Amniotic epithelial cell (primary cell): Measurements from ENCODE around the gene MAGI3.
"Not testable (repeated sequence)": the region's sequence is repeated elsewhere in the genome, so short reads cannot be mapped to it uniquely, and the experiment has no call there.

Experiments used
- DNase-seq: peaks from one replicate; pipeline ENCODE4 v3.0.0-alpha.2; 2010; ENCODE audit warnings: low read depth

The MAGI3 gene

DNA sequence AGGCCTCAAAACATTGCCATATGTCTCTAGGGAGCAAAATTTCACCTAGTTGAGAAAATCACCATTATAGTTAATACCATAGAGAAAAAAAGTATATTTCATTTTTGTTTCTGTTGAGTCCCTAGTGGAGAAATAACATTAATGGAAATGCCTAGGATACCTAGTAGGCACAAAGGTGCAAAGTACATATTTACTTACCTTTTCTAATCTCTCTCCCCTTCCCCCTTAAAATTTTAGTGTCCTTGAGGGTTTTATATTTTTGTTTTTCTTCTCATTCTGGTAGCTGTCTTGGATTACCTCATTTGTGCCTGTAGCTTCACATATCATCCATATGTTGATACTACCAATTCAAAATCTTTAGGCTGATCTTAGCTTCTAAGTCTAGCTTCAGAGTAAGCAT is 127.0 kb downstream of the MAGI3 start:
- DNase-seq, result no peak

DNA sequence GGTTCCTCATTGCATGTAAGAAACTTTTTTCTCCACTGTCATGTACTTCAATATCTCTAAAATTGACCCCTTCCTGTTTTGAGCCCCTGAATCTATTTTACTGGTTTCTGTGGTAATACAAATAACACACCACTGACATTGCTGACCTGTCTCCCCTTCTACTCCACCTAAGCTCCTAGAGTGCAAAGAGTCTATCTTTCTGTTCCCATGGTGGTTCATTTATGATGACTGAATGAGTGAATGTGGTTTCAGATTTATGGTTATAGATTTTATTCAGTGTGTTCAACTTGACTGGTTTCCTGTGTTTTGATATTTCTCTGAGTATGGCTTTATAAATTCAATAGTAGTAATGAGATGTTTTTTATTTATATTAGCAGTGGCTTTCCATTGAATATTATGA is 127.7 kb downstream of the MAGI3 start:
- DNase-seq, result no peak

DNA sequence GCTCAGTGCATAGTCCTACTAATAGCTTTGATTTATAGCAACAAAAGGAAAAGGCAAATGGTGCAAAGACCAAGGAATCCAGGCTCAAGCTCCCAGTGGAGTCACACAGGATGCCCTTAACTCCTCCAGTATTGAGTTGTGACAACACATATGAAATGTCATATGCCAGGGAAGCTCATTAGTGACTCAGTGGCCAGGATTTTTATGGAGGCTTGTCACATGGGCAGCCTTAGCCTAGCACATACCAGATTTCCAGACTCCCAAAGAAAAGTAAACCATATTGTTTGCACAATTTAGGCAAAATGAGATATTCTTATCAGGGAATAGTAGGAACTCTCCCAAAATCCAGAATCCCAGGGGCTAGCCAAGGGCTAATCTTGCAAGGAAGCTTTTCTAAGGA is 129.2 kb downstream of the MAGI3 start:
- no peak for DNase-seq

DNA sequence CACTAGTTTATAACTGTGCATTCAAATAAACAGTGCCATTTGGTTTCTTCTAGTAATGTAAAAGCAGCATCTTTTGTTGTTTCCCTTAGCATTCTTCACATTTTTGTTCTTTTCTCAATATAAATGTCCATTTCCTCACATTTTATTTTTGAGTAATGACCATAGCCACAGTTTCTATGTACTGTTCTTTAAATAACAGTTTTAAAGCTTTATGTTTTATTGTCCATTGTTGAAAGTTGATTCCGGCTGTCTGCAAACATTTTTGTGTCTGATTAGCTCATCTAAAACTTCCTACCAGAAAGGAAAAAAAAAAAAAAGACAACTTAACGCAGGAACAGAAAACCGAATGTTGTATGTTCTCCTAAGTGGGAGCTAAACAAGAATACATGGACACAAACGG is 139.7 kb downstream of the MAGI3 start:
- no peak for DNase-seq

DNA sequence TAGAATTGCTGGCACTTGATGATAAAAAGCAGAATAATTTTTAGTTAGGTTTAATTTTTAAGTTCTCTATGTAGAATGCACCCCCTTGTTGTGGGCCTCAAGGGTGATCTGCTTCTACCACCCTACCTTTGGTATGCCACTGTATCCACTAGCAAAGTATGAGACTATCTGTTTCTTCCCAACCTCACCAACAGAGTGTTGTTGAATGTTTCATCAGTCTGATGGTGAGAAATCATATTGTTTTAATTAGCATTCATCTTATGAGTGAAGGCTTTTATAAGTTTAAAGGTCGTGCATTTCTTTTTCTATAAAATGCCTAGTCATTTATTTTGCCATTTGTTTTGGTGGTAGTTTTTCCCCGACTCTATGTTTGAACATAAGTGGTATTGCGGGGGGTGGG is 141.0 kb downstream of the MAGI3 start:
- DNase-seq, result no peak

DNA sequence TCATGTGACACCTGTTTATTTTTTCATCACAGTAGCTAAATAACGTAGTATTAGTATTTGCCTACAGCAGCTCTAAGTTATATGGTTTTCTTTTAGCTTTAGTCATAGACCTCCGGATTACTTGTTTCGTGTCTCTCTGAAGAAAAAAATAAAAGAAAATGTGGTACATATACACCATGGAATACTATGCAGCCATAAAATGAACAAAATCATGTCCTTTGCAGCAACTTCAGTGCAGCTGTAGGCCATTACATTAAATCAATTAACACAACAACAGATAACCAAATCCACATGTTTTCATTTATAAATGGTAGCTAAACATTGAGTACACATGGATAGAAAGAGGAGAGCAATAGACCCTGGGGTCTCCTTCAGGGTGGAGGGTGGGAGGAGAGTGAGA is 142.7 kb downstream of the MAGI3 start:
- DNase-seq, result no peak

DNA sequence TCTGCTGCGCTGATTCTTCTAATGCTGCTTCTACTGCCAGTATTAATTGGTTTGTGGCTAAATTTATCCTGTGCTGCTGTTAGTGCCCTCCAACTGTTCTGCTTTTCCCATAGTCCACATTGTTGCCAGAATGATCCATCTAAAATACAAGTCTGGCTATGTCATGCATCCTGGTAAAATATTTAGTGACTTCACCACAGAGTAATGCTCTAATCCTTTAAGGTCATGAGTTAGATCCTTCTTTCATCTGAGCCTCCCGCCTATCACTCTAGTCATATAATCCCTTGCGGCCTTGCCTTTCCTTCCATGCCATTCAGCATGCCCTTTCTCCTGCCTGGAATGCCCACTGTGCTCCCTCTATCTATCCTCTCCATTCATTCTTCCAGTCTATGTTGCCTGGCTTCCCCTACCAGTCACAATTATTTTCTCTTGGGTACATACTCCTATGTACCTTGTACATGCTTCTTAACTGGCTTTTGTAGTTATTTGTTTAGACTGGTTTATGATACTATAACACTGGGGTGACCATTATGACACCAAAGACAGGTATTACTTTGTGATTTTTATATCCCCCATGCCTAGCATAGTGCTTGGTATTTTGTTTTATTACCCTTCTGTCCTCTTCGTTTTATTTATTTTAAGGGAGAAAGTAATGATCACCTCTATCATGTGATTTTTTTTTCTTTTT is 144.0 kb downstream of the MAGI3 start:
- peak; percentile 95 for DNase-seq

DNA sequence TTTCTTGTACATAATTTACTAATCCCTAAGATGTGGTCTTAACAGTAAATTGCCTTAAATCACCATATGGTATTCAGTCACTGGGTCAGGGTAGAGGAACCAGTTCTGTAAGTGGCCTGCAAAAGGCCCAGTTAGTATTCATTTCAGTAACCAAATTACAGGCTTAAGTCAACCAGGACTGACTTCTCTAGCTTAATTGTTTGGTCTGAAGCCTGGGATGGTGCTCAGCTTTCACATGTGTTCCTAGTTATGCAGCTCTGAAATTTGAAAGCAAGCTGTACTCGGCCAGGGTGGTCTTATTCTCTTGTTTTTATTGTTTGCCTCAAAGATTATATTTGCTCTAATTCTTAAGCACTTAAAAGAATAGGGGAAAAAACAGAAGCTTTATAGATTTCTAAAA is 144.6 kb downstream of the MAGI3 start:
- DNase-seq, result no peak

DNA sequence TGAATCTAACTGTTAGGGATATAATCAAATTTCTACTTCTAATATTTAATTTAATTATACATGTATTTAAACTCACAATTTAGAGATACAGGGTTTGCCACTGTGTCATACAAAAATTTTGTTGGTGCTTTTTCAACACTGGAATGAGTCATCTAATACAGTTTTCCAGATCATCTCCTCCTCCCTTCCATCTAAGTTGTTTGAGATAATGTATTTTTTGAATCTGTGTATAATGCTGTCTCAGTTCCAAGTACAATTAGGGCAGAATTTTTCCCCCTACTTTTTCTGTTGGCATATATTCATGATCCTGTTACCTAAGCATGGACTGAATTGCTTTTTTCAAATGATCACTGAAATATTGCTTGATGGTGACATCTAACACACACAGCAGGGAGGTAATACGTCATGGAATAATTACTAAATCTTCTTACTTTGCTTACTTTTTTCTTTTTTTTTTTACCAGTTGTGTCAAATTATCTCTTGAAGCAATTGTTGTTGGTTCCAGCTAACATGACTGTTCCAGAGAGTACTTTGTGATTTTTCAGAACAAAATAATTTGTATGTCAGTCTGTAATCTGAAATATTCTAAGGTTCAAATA is 146.0 kb downstream of the MAGI3 start:
- DNase-seq, result peak; percentile 66

DNA sequence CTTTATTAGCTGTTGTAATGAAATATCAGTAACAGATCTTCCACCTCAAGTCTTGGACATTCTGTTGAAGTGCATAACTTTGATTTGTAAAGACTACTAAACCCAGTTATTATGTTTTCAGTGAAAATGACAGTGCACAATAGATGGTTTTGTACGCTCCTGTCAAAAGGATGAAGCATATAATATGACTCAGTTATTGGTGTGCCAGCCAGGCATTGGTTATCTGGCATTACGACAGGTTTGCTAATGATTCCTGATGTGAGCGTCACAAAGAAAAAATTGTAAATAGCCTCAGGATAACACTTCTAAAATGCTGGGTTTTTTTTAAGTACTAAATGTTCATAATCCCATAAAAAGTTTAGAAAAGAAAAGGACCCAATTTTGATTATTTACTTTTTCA is 147.9 kb downstream of the MAGI3 start:
- no peak for DNase-seq

DNA sequence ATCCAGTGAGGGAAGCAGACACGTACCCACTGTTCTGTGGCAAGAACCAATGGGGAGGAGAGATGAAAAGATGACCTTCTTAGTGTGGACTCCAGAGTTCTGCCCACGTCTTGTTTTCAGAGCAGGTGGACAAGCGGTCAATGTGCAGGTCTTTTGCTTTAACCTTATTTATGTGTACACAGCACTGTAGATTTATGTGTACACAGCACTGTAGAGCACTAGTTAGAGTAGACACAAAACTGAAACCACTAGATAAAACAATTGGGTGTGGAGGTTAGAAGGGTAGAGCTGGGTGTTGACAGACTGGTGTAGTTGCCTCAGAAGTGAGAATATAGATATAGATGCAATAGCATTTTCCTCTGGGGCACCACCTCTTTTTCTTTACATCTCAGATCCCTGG is 150.0 kb downstream of the MAGI3 start:
- no peak for DNase-seq

DNA sequence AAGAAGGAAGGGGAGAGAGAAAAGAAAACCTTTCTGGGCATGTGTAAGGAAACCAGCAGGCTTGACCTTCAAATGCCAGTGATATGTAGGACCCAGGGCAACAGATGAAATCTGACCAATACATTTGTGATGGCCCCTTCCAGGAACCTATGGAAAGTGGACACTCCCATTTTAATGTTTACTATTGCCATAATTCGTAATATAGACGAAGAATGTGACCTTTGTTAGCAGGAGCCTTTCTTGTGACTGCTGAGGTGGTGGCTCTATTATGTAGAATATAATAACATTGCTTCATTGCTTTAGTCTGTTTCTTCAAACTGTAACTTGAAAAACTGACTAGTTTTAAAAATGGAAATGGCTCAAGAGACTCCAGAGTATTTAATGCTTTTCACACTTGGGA is 150.8 kb downstream of the MAGI3 start:
- no peak for DNase-seq

DNA sequence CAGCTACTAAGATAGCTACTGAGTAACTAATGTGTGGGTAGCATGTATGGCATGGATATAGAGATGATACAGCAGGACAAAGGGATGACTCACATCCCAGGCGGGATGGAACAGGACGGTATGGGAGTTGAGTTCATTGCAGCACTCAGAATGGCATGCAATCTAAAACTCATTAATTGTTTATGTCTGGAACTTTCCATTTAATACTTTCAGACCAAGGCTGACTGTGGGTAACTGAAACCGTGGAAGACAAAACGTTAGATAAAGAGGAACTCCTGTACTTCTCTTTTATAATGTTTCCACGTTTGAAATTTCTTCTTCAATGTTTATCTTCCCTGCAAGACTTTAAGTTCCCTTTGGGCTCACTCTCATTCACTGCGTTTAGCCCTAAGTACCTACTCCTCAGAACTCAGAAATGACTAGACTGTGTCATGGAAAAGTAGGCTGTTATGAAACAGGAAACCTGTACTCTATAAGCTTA is 151.9 kb downstream of the MAGI3 start:
- DNase-seq, result peak; percentile 96

DNA sequence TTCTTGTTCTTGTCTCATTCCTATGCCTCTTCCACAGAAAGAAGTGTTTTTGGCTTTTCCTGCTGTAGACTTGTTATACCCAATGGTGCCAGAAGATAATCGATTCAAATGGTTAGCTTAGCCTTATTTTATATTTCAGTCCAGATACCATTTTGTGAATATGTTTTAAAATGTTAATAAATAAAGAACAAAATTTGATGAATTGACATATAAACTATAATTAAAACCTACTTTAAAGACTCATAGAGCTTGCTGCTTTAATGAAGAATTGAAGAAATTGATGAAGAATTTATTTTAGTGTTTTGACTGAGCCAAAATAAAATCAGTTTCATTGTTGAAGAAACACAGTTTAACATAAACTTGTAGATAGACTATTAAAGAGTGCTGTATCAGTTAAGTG is 152.8 kb downstream of the MAGI3 start:
- DNase-seq, result no peak

DNA sequence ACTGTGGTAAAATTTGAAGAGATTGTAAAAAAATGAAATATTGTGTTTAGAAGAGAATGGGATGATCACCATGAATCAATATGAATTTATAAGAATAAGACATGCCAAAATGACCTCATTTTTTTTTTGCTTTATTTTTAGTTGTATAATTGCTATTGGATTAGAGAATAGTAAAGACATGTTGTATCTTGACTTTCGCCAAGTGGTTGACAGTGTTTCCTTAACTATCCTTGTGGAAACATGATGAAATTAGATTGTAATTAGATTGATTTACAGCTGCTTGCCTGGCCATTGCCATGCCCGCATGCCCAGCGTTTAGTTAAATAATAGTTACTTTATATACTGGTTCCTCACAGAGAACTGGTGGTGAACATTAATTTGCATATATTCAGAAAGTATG is 154.9 kb downstream of the MAGI3 start:
- no peak for DNase-seq

DNA sequence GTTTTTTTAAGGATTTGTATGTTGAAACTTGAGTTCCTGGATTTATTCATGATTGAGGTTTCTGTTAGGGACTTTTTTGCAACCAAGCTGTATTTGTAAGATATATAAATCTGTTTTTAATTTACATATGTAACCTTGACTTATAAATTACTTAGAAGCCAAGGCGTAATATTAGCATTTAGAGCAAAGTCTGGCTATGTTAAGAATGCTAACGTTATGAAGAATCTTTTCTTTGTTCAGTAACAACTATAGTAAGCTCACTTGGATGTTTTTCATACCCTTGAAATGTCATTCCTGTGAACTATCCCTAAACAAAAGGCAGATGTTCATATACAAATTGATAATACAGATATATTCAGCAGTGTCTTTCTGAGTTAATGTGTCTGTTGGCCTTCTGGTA is 155.3 kb downstream of the MAGI3 start:
- DNase-seq, result no peak

DNA sequence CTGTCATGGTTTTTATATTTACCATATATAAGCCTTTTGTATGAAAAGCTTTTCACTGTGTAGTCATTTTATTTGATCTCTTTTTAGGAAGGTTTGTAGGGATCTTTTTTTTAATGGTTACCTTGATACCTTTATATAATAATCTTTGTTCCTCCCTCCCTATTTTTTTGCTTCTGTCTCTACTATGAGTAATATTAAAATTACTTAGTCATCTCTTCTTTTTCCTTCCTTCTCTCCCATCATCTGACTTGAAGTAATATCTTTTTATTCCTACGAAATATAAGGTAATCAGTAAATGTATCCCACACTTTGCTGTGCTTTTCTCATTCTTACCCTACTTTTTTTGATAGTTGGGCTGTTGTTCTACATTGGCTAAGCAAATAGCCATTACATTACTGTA is 161.4 kb downstream of the MAGI3 start:
- no peak for DNase-seq

DNA sequence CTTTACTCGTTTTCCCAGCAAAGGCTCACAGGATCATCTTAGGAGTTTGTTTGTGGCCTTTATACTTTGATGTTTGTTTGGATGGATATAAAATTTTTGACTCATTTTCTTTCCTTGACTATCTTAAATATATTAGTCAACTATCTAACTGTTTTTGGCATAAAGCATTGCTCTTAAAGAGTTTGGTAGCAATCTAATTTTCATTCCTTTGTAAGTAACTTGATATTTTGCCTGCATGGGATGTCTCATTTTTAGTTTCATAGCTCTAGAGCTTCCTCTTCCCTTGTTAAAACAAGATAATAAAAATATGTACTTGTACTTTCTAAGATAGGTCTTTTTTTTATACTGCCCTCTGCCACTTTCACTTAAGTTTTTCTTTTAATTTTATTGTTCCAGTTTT is 161.9 kb downstream of the MAGI3 start:
- no peak for DNase-seq

DNA sequence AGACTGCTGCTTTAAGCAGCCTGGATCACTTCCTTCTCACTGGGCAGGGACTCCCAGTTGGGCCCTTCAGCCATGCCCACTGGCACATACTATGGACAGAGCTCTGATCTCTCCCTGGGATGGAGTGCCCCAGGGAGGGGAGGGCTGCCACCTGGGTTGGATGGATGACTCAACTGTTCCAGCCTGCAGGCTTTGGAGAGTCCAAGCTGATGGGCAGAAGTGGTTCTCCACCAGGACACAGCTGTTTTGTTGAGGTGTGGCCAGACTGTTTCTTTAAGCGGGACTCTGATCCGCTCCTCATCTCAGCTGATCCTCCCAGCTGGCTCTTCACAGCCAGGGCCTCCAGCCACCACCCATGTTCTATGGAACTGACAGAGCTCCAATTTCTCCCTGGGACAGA is 166.9 kb downstream of the MAGI3 start:
- no peak for DNase-seq

DNA sequence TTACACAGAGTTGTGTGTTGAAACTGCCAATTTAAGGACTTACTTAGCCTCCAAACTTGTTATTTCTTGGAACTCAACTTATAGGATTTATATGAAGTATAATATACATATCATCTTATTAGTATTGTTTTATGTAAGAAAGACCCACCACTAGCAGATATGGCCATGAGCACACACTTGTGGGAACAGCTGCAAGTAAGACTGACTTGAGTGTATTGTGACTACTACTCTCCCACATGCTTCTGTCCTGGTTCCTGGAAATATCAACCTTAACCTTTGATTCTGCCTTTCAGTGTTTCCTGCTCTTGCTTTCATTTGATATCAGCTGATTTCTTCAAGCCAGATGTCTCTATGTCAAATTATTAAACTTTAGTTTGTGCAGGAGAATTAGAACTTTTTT is 175.3 kb downstream of the MAGI3 start:
- DNase-seq, result no peak

DNA sequence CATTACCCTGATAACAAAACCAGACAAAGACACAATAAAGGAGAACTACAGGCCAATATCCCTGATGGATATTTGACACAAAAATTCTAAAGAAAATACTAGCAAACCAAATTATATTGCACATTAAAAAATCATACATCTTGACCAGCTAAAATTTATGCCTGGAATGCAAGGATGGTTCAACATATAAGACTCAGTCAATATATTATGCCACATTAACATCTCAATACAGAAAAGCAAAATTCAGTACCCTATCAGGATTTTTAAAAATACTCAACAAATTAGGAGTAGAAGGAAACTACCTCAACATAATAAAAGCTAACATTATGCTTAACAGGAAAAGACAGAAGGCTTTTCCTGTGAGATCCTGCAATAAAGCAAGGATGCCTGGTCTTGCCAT is 177.1 kb downstream of the MAGI3 start:
- DNase-seq, result peak; percentile 7

DNA sequence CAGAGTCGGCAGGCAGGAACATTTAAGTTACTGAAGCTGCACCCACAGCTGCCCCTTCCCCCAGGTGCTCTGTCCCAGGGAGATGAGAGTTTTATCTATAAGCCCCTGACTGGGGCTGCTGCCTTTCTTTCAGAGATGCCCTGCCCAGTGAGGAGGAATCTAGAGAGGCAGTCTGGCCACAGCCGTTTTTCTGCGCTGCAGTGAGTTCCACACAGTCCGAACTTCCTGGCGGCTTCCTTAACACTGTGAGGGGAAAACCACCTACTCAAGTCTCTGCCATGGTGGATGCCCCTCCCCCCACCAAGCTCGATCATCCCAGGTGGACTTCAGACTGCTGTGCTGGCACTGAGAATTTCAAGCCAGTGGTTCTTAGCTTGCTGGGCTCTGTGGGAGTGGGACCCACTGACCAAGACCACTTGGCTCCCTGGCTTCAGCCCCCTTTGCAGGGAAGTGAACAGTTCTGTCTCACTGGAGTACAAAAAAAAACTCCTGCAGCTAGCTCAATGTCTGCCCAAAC is 185.5 kb downstream of the MAGI3 start:
- DNase-seq, result not testable (repeated sequence)

DNA sequence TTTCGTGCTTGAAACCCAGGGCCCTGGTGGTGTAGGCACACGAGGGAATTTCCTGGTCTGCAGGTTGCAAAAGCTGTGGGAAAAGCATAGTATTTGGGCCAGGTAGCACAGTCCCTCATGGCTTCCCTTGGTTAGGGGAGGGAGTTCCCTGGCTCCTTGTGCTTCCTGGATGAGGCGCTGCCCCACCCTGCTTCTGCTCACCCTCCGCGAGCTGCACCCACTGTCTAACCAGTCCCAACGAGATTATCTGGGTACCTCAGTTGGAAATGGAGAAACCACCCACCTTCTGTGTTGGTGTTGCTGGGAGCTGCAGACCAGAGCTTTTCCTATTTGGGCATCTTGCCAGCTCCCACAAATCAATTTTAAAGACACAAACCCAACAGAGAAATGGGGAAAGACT is 186.0 kb downstream of the MAGI3 start:
- DNase-seq, result no peak
